ENCODE data around the gene PCDHGA5. TPM values are rescaled to one million over a fixed set of nuclear protein-coding genes. Genes with fewer than 3 reads are reported as not detected.
"Not testable (repeated sequence)": the region's sequence is repeated elsewhere in the genome, so short reads cannot be mapped to it uniquely, and the experiment has no call there.

Gene PCDHGA5
- total RNA-seq, 4 donors from 2014 or later: 8.2 to 13.2 (median 12.1) TPM

DNA sequence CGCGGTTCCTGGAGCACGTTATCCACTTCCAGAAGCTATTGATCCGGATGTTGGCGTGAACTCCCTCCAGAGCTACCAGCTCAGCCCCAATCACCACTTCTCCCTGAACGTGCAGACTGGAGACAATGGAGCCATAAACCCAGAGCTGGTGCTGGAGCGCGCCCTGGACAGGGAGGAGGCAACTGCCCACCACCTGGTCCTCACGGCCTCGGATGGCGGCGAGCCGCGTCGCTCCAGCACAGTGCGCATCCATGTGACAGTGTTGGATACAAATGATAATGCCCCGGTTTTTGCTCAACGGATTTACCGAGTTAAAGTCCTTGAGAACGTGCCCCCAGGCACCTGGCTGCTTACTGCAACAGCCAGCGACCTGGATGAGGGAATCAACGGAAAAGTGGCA lies 39.4 kb downstream of the PCDHGA5 start:
- TF ChIP-seq EP300 (IDR thresholded peaks at IDR 0.05) (no peak), POLR2A (IDR thresholded peaks at IDR 0.05) (no peak)
- TF ChIP-seq, protein P1, sequence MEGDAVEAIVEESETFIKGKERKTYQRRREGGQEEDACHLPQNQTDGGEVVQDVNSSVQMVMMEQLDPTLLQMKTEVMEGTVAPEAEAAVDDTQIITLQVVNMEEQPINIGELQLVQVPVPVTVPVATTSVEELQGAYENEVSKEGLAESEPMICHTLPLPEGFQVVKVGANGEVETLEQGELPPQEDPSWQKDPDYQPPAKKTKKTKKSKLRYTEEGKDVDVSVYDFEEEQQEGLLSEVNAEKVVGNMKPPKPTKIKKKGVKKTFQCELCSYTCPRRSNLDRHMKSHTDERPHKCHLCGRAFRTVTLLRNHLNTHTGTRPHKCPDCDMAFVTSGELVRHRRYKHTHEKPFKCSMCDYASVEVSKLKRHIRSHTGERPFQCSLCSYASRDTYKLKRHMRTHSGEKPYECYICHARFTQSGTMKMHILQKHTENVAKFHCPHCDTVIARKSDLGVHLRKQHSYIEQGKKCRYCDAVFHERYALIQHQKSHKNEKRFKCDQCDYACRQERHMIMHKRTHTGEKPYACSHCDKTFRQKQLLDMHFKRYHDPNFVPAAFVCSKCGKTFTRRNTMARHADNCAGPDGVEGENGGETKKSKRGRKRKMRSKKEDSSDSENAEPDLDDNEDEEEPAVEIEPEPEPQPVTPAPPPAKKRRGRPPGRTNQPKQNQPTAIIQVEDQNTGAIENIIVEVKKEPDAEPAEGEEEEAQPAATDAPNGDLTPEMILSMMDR (IDR thresholded peaks at IDR 0.05): no peak
- Histone ChIP-seq H3K36me3 (peaks cover 0 to 22% (median 0%) of the 10 kb centered on the region in 3 donors), H3K27ac (no peak overlapping the region), H3K4me1 (no peaks in the 10 kb centered on the region), H3K9me3 (peaks cover 0 to 97% (median 52%) of the 10 kb centered on the region in 4 donors), H3K4me3 (peak overlapping the region in 1 of 4 donors; percentile 34), H3K27me3 (no peaks in the 10 kb centered on the region)
- 35 to 39% methylated on average over 22 of the region's 22 CpGs for WGBS, 2 donors
- DNase-seq (ENCODE audit: low spot score in 2 of 2): no peak

DNA sequence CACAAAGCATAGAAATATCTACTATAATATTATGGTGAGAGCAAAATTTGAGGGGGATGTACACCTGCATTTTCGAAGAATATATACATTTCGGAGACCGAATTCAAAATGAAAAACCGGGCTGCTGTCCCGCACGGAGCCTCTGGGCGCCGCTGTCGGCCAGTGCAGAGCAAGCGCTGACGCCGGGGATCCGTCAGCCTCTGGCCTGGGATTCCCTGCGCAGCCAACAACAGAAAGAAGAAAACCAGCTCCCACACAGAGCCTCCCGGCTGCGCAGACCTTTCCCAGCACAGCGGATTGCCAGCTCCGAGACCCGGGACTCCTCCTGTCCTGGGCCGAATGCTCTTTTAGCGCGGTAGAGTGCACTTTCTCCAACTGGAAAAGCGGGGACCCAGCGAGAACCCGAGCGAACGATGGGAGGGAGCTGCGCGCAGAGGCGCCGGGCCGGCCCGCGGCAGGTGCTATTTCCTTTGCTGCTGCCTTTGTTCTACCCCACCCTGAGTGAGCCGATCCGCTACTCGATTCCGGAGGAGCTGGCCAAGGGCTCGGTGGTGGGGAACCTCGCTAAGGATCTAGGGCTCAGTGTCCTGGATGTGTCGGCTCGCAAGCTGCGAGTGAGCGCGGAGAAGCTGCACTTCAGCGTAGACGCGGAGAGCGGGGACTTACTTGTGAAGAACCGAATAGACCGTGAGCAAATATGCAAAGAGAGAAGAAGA lies 44.0 kb downstream of the PCDHGA5 start, which contains the start of gene PCDHGB6:
Gene PCDHGB6 (plus strand): TSS at position 232 of the 716 bp plus-strand sequence. CDS start 182 bp downstream, at position 414.
- not testable (repeated sequence) for DNase-seq (ENCODE audit: low spot score in 2 of 2); H3K27ac ChIP-seq; H3K27me3 ChIP-seq; H3K4me1 ChIP-seq
- Histone ChIP-seq H3K4me3 (peak within 1 kb of the TSS in 3 of 4 donors; percentile 7 to 42 (median 16)), H3K36me3 (peaks cover 0 to 42% (median 0%) of the 10 kb centered on the region in 3 donors), H3K9me3 (peaks cover 3 to 99% (median 46%) of the 10 kb centered on the region in 4 donors)
- TF ChIP-seq, protein P1 (IDR thresholded peaks at IDR 0.05): peak; percentile 9 to 53 (median 41)
- WGBS, 2 donors: 13% methylated on average over 37 to 41 of the region's 51 CpGs

DNA sequence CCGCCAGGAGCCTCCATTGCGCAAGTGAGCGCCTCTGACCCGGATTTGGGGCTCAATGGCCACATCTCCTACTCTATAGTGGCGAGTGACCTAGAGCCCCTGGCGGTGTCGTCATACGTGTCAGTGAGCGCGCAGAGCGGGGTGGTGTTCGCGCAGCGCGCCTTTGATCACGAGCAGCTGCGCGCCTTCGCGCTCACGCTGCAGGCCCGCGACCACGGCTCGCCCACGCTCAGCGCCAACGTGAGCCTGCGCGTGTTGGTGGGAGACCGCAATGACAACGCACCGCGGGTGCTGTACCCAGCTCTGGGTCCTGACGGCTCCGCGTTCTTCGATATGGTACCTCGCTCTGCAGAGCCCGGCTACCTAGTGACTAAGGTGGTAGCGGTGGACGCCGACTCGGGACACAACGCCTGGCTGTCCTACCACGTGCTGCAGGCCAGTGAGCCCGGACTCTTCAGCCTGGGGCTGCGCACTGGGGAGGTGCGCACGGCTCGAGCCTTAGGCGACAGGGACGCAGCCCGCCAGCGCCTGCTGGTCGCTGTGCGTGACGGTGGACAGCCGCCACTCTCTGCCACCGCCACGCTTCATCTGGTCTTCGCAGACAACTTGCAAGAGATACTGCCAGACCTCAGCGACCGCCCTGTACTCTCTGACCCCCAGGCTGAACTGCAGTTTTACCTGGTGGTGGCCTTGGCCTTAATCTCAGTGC lies 45.8 kb downstream of the PCDHGA5 start:
- TF ChIP-seq, protein P1 (IDR thresholded peaks at IDR 0.05): no peak
- TF ChIP-seq POLR2A (IDR thresholded peaks at IDR 0.05) (no peak), EP300 (IDR thresholded peaks at IDR 0.05) (no peak)
- Histone ChIP-seq H3K4me3 (no peak overlapping the region), H3K36me3 (peaks cover 0 to 40% (median 0%) of the 10 kb centered on the region in 3 donors), H3K27ac (no peak overlapping the region), H3K4me1 (peaks cover 0 to 4% (median 0%) of the 10 kb centered on the region in 4 donors), H3K9me3 (peaks cover 5 to 99% (median 48%) of the 10 kb centered on the region in 4 donors), H3K27me3 (no peaks in the 10 kb centered on the region)
- no peak for DNase-seq (ENCODE audit: low spot score in 2 of 2)
- 28% methylated on average over 20 to 48 of the region's 64 CpGs for WGBS, 2 donors

DNA sequence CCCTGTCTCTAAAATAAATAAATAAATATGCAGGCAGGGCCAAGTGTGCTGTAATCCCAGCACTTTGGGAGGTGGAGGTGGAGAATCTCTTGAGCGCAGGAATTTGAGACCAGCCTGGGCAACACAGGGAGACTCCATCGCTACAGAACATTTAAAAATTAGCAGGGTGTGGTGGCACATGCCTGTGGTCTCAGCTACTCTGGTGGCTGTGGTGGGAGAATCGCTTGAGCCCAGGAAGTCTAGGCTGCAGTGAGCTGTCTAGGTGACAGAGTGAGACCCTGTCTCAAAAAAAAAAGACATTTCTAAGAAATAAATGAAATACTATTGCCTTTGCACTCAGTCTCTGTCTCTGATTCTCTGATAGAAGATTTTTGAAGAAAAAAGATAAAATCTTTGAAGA lies 47.6 kb downstream of the PCDHGA5 start:
- H3K9me3 ChIP-seq: peaks cover 5 to 99% (median 45%) of the 10 kb centered on the region in 4 donors
- H3K27ac ChIP-seq: no peak overlapping the region
- H3K36me3 ChIP-seq: peaks cover 0 to 34% (median 0%) of the 10 kb centered on the region in 3 donors
- no peaks in the 10 kb centered on the region for H3K27me3 ChIP-seq
- TF ChIP-seq, protein P1 (IDR thresholded peaks at IDR 0.05): no peak
- TF ChIP-seq EP300 (IDR thresholded peaks at IDR 0.05) (no peak), POLR2A (IDR thresholded peaks at IDR 0.05) (no peak)
- H3K4me3 ChIP-seq: no peak overlapping the region
- no peak for DNase-seq (ENCODE audit: low spot score in 2 of 2)
- 61 to 73% methylated on average over 3 of the region's 3 CpGs for WGBS, 2 donors
- H3K4me1 ChIP-seq: peaks cover 0 to 4% (median 0%) of the 10 kb centered on the region in 4 donors
